Measurements from ENCODE around the gene NAP1L4.

GRCh38 chr11:2933375-2934020 lies 58.6 kb downstream of the NAP1L4 start:
- TF ChIP-seq POLR2A (IDR thresholded peaks at IDR 0.05; ENCODE audit: low read depth) (no peak), CTCF (IDR thresholded peaks at IDR 0.05) (no peak)
